OCI-LY7 (cell line): ENCODE data around the gene RCSD1.

Experiments used
- CTCF ChIP-seq: fragments of 200-600 bp; sonication (generic); conservative IDR thresholded peaks from 2 replicates; pipeline ENCODE4 v1.5.1; 2014; ENCODE audit warnings: mild to moderate bottlenecking, antibody characterized with exemption, low read length, moderate library complexity, mixed read lengths
- EZH2phosphoT487 ChIP-seq: fragments of 200-600 bp; sonication (generic); IDR thresholded peaks from 2 replicates; pipeline ENCODE4 v1.6.1; 2018; ENCODE audit warnings: low read depth, borderline replicate concordance, mild to moderate bottlenecking, mixed run types, antibody characterized with exemption, low read length, moderate library complexity, mixed read lengths

GRCh38 chr1:167703557-167703956 lies 73.5 kb downstream of the RCSD1 start:
- TF ChIP-seq CTCF (no peak), EZH2phosphoT487 (no peak)
